Hepatocyte (in vitro differentiated cells): ENCODE data around the gene KCNJ14. TPM values are rescaled to one million over a fixed set of nuclear protein-coding genes. Genes with fewer than 3 reads are reported as not detected.

Experiments used
- DNase-seq: peaks from one replicate; pipeline ENCODE4 v3.0.0-alpha.2; 2016; ENCODE audit warnings: low spot score
- H2AFZ ChIP-seq: fragments of 200-600 bp; sonication (generic); 2 replicates; pipeline ENCODE4 v1.6.0; 2016; ENCODE audit warnings: antibody characterized with exemption, mild to moderate bottlenecking
- H3K27ac ChIP-seq: fragments of 200-600 bp; sonication (generic); 2 replicates; pipeline ENCODE4 v1.5.1; 2016; ENCODE audit warnings: mild to moderate bottlenecking
- H3K27me3 ChIP-seq: fragments of 200-600 bp; sonication (generic); 2 replicates; pipeline ENCODE4 v1.6.1; 2016
- H3K36me3 ChIP-seq: fragments of 200-600 bp; sonication (generic); replicated peaks from 2 replicates; pipeline ENCODE4 v1.5.1; 2016; ENCODE audit warnings: low read depth; ENCODE audit not compliant: insufficient read depth
- H3K4me1 ChIP-seq: fragments of 200-600 bp; sonication (generic); 2 replicates; pipeline ENCODE4 v1.5.1; 2016; ENCODE audit warnings: mild to moderate bottlenecking, moderate library complexity; ENCODE audit not compliant: insufficient read depth
- H3K4me2 ChIP-seq: fragments of 200-600 bp; sonication (generic); 2 replicates; pipeline ENCODE4 v1.6.0; 2016
- H3K4me3 ChIP-seq: fragments of 200-600 bp; sonication (generic); 2 replicates; pipeline ENCODE4 v1.5.1; 2016; ENCODE audit warnings: mild to moderate bottlenecking
- H3K79me2 ChIP-seq: fragments of 200-600 bp; sonication (generic); 2 replicates; pipeline ENCODE4 v1.6.0; 2017; ENCODE audit warnings: mild to moderate bottlenecking
- H3K9me2 ChIP-seq: fragments of 200-600 bp; sonication (generic); replicated peaks from 2 replicates; pipeline ENCODE4 v1.6.0; 2017; ENCODE audit warnings: mild to moderate bottlenecking; ENCODE audit not compliant: insufficient read depth
- H3K9me3 ChIP-seq: fragments of 200-600 bp; sonication (generic); 2 replicates; pipeline ENCODE4 v1.5.1; 2016; ENCODE audit warnings: low read depth, mild to moderate bottlenecking
- H4K20me1 ChIP-seq: fragments of 200-600 bp; sonication (generic); 2 replicates; pipeline ENCODE4 v1.6.0; 2016; ENCODE audit warnings: mild to moderate bottlenecking; ENCODE audit not compliant: insufficient read depth, poor library complexity, severe bottlenecking
- CTCF ChIP-seq: fragments of 200-600 bp; sonication (generic); IDR thresholded peaks from 2 replicates; pipeline ENCODE4 v1.5.1; 2016; ENCODE audit warnings: antibody characterized with exemption, mild to moderate bottlenecking; ENCODE audit not compliant: poor library complexity
- EZH2 ChIP-seq: fragments of 200-600 bp; sonication (generic); IDR thresholded peaks from 2 replicates; pipeline ENCODE4 v1.6.1; 2016; ENCODE audit warnings: antibody characterized with exemption, mild to moderate bottlenecking, borderline replicate concordance
- EZH2phosphoT487 ChIP-seq: fragments of 200-600 bp; sonication (generic); IDR thresholded peaks from one replicate; pipeline ENCODE4 v1.6.1; 2018; ENCODE audit warnings: antibody characterized with exemption, mild to moderate bottlenecking, low read depth, moderate library complexity; ENCODE audit not compliant: unreplicated experiment, severe bottlenecking
- WGBS: methylation state at CpG from one replicate; pipeline ENCODE4 v1.1.6; 2016; ENCODE audit warnings: low lambda C conversion rate; ENCODE audit errors: missing lambda C conversion rate; 5-methylcytosine and 5-hydroxymethylcytosine counted together
- polyA plus RNA-seq: library from polyadenylated mRNA; unstranded; fragments of >200 nt; fragmentation: Nextera tagmentation; extraction: Ambion mirVana; gene quantifications from 2 replicates; pipeline ENCODE4 v1.2.1, GENCODE V29; 2016
- total RNA-seq: library from RNA; depleted of rRNA; stranded (reverse); fragments of >200 nt; gene quantifications from 2 replicates; pipeline ENCODE4 v1.2.3, GENCODE V29; 2014

The KCNJ14 gene
- total and polyA plus RNA-seq, 2 experiments from 2014 or later, result 0.70 to 1.1 TPM

- no peaks in the 10 kb centered on the region for H3K9me3 ChIP-seq
- H3K36me3 ChIP-seq, result no peaks in the 10 kb centered on the region
- no peak overlapping the region for H3K4me3 ChIP-seq
- H3K4me1 ChIP-seq, result peaks cover 3% of the 10 kb centered on the region
- 96% methylated on average over 5 of the region's 5 CpGs for WGBS
- H3K4me2 ChIP-seq, result no peak overlapping the region
- no peaks in the 10 kb centered on the region for H3K9me2 ChIP-seq
- no peak for TF ChIP-seq EZH2phosphoT487
- TF ChIP-seq CTCF, result peak; percentile 57
- no peak overlapping the region for H3K27ac ChIP-seq
- H4K20me1 ChIP-seq, result no peaks in the 10 kb centered on the region
- H3K79me2 ChIP-seq, result no peaks in the 10 kb centered on the region
- no peak for DNase-seq
- H2AFZ ChIP-seq, result no peak overlapping the region
- H3K27me3 ChIP-seq, result no peaks in the 10 kb centered on the region
These were observed 50.9 kb downstream of the KCNJ14 start for GRCh38 chr19:48506138-48506733.

GRCh38 chr19:48507911-48508439, 52.6 kb downstream of the KCNJ14 start:
- H3K9me2 ChIP-seq, result no peaks in the 10 kb centered on the region
- no peaks in the 10 kb centered on the region for H3K9me3 ChIP-seq
- no peaks in the 10 kb centered on the region for H4K20me1 ChIP-seq
- H3K4me1 ChIP-seq, result no peaks in the 10 kb centered on the region
- TF ChIP-seq EZH2phosphoT487 (no peak), CTCF (no peak), EZH2 (no peak)
- WGBS, result 93% methylated on average over 7 of the region's 7 CpGs
- H3K4me3 ChIP-seq, result no peak overlapping the region
- H3K4me2 ChIP-seq, result no peak overlapping the region
- H3K36me3 ChIP-seq, result no peaks in the 10 kb centered on the region
- H3K27me3 ChIP-seq, result peaks cover 11% of the 10 kb centered on the region
- no peaks in the 10 kb centered on the region for H3K79me2 ChIP-seq
- H2AFZ ChIP-seq, result no peak overlapping the region
- no peak overlapping the region for H3K27ac ChIP-seq
- DNase-seq, result no peak

- 91% methylated on average over 24 of the region's 32 CpGs for WGBS
- Histone ChIP-seq H2AFZ (no peak overlapping the region), H3K27ac (no peak overlapping the region), H4K20me1 (no peaks in the 10 kb centered on the region), H3K36me3 (no peaks in the 10 kb centered on the region), H3K27me3 (peaks cover 12% of the 10 kb centered on the region), H3K4me1 (no peaks in the 10 kb centered on the region), H3K4me2 (no peak overlapping the region), H3K9me3 (no peaks in the 10 kb centered on the region), H3K79me2 (no peaks in the 10 kb centered on the region), H3K9me2 (no peaks in the 10 kb centered on the region), H3K4me3 (no peak overlapping the region)
- DNase-seq, result no peak
- TF ChIP-seq EZH2phosphoT487 (no peak), EZH2 (no peak), CTCF (no peak)
These were observed 53.5 kb downstream of the KCNJ14 start for GRCh38 chr19:48508729-48509411.
